ENCODE measurements around the gene ZNF77.

The ZNF77 gene

GRCh38 chr19:2883686-2884439 is 60.9 kb downstream of the ZNF77 start:
- TF ChIP-seq ZNF384 (IDR thresholded peaks at IDR 0.05) (no peak), SUZ12 (IDR thresholded peaks at IDR 0.05) (no peak), FOXK2 (IDR thresholded peaks at IDR 0.05) (no peak), L3MBTL2 (conservative IDR thresholded peaks at IDR 0.05) (no peak), LEF1 (IDR thresholded peaks at IDR 0.05; ENCODE audit: borderline replicate concordance) (no peak), ELF4 (IDR thresholded peaks at IDR 0.05) (no peak), FOXM1 (IDR thresholded peaks at IDR 0.05; ENCODE audit: borderline replicate concordance) (no peak), ARNT (IDR thresholded peaks at IDR 0.05) (no peak), SP1 (IDR thresholded peaks at IDR 0.05) (no peak), CTBP1 (IDR thresholded peaks at IDR 0.05; ENCODE audit: borderline replicate concordance) (no peak), FOXA1 (IDR thresholded peaks at IDR 0.05) (no peak)
- CTCF ChIA-PET: no interaction called here
- POLR2A ChIA-PET: no interaction called here
- DNase-seq (ENCODE audit: extremely low spot score): no peak
